Measurements from ENCODE around the gene SNAPC3.

Gene SNAPC3

GRCh38 chr9:15505921-15506320 lies 83.2 kb downstream of the SNAPC3 start:
- Histone ChIP-seq H3K4me3 (ENCODE audit: low read depth, low read length) (no peak overlapping the region), H3K18ac (ENCODE audit: low read length) (no peak overlapping the region), H4K8ac (ENCODE audit: low read depth, low read length) (no peak overlapping the region), H3K9me3 (ENCODE audit: insufficient read depth, low read depth, low read length) (no peaks in the 10 kb centered on the region), H3K23ac (ENCODE audit: low read length) (no peak overlapping the region), H3K9ac (ENCODE audit: low read length) (no peak overlapping the region), H3K4me1 (ENCODE audit: control insufficient read depth in 1 of 2, insufficient read depth in 2 of 2, low read length in 2 of 2) (no peaks in the 10 kb centered on the region), H4K12ac (ENCODE audit: low read depth, low read length) (no peak overlapping the region), H3K36me3 (ENCODE audit: control insufficient read depth in 1 of 2, insufficient read depth in 2 of 2, low read length in 2 of 2) (peaks cover 7% of the 10 kb centered on the region in 2 experiments), H2AFZ (ENCODE audit: insufficient read depth, low read length, poor library complexity) (no peak overlapping the region), H3K27me3 (ENCODE audit: insufficient read depth, low read length) (no peaks in the 10 kb centered on the region), H3K4ac (ENCODE audit: low read depth, low read length) (no peak overlapping the region), H2BK5ac (ENCODE audit: low read depth, low read length, poor library complexity) (no peak overlapping the region), H3K79me2 (ENCODE audit: control insufficient read depth, insufficient read depth, low read length, poor library complexity) (peaks cover 5% of the 10 kb centered on the region), H2AK5ac (ENCODE audit: low read length) (no peak overlapping the region), H3K14ac (ENCODE audit: low read length) (no peak overlapping the region), H3K27ac (ENCODE audit: low read depth, low read length) (no peak overlapping the region), H3K4me2 (ENCODE audit: low read length) (no peak overlapping the region), H3K79me1 (ENCODE audit: low read length) (peaks cover 6% of the 10 kb centered on the region), H2BK120ac (ENCODE audit: insufficient read depth, low read length, poor library complexity) (no peak overlapping the region), H2BK12ac (ENCODE audit: low read length) (no peak overlapping the region), H4K91ac (ENCODE audit: low read depth, low read length) (no peak overlapping the region)
- DNase-seq, result no peak
- no CpG with 5 or more reads among the region's 3 CpGs for WGBS (ENCODE audit: extremely low coverage, insufficient coverage, insufficient read length)

GRCh38 chr9:15509931-15510788 lies 87.5 kb downstream of the SNAPC3 start:
- no peaks in the 10 kb centered on the region for H3K4me1 ChIP-seq (ENCODE audit: control insufficient read depth in 1 of 2, insufficient read depth in 2 of 2, low read length in 2 of 2)
- peak overlapping the region; percentile 88 for H4K91ac ChIP-seq (ENCODE audit: low read depth, low read length)
- H2AFZ ChIP-seq (ENCODE audit: insufficient read depth, low read length, poor library complexity), result peak overlapping the region; percentile 75
- peak overlapping the region; percentile 76 for H4K8ac ChIP-seq (ENCODE audit: low read depth, low read length)
- WGBS (ENCODE audit: extremely low coverage, insufficient coverage, insufficient read length), result no CpG with 5 or more reads among the region's 76 CpGs
- H2BK5ac ChIP-seq (ENCODE audit: low read depth, low read length, poor library complexity), result peak overlapping the region; percentile 91
- H3K23ac ChIP-seq (ENCODE audit: low read length), result no peak overlapping the region
- no peaks in the 10 kb centered on the region for H3K27me3 ChIP-seq (ENCODE audit: insufficient read depth, low read length)
- peak overlapping the region; percentile 97 for H3K4me3 ChIP-seq (ENCODE audit: low read depth, low read length)
- H3K79me2 ChIP-seq (ENCODE audit: control insufficient read depth, insufficient read depth, low read length, poor library complexity), result peaks cover 8% of the 10 kb centered on the region
- H3K4me2 ChIP-seq (ENCODE audit: low read length), result peak overlapping the region; percentile 69
- H3K9ac ChIP-seq (ENCODE audit: low read length), result peak overlapping the region; percentile 50
- peak overlapping the region; percentile 71 for H3K14ac ChIP-seq (ENCODE audit: low read length)
- no peaks in the 10 kb centered on the region for H3K9me3 ChIP-seq (ENCODE audit: insufficient read depth, low read depth, low read length)
- H3K18ac ChIP-seq (ENCODE audit: low read length), result peak overlapping the region; percentile 57
- H4K12ac ChIP-seq (ENCODE audit: low read depth, low read length), result peak overlapping the region; percentile 67
- peaks cover 10% of the 10 kb centered on the region for H3K79me1 ChIP-seq (ENCODE audit: low read length)
- DNase-seq, result peak; percentile 1 to 31
- peaks cover 4% of the 10 kb centered on the region in 2 experiments for H3K36me3 ChIP-seq (ENCODE audit: control insufficient read depth in 1 of 2, insufficient read depth in 2 of 2, low read length in 2 of 2)
- no peak overlapping the region for H2BK12ac ChIP-seq (ENCODE audit: low read length)
- peak overlapping the region; percentile 48 for H3K27ac ChIP-seq (ENCODE audit: low read depth, low read length)
- H3K4ac ChIP-seq (ENCODE audit: low read depth, low read length), result peak overlapping the region; percentile 39
- no peak overlapping the region for H2AK5ac ChIP-seq (ENCODE audit: low read length)
- peak overlapping the region; percentile 81 for H2BK120ac ChIP-seq (ENCODE audit: insufficient read depth, low read length, poor library complexity)

- Histone ChIP-seq H2BK12ac (ENCODE audit: low read length) (peak within 1 kb of the TSS; percentile 80), H3K27ac (ENCODE audit: low read depth, low read length) (peak within 1 kb of the TSS; percentile 48), H2AFZ (ENCODE audit: insufficient read depth, low read length, poor library complexity) (peak within 1 kb of the TSS; percentile 75), H2AK5ac (ENCODE audit: low read length) (no peak within 1 kb of the TSS), H3K79me2 (ENCODE audit: control insufficient read depth, insufficient read depth, low read length, poor library complexity) (peaks cover 8% of the 10 kb centered on the region), H3K14ac (ENCODE audit: low read length) (peak within 1 kb of the TSS; percentile 71), H4K91ac (ENCODE audit: low read depth, low read length) (peak within 1 kb of the TSS; percentile 88), H2BK120ac (ENCODE audit: insufficient read depth, low read length, poor library complexity) (peak within 1 kb of the TSS; percentile 81), H4K8ac (ENCODE audit: low read depth, low read length) (peak within 1 kb of the TSS; percentile 76), H3K4ac (ENCODE audit: low read depth, low read length) (peak within 1 kb of the TSS; percentile 57), H4K12ac (ENCODE audit: low read depth, low read length) (peak within 1 kb of the TSS; percentile 67), H3K4me1 (ENCODE audit: control insufficient read depth in 1 of 2, insufficient read depth in 2 of 2, low read length in 2 of 2) (no peaks in the 10 kb centered on the region), H3K23ac (ENCODE audit: low read length) (no peak within 1 kb of the TSS), H3K18ac (ENCODE audit: low read length) (peak within 1 kb of the TSS; percentile 88), H3K9me3 (ENCODE audit: insufficient read depth, low read depth, low read length) (no peaks in the 10 kb centered on the region), H3K4me2 (ENCODE audit: low read length) (peak within 1 kb of the TSS; percentile 69), H3K27me3 (ENCODE audit: insufficient read depth, low read length) (no peaks in the 10 kb centered on the region), H3K79me1 (ENCODE audit: low read length) (peaks cover 10% of the 10 kb centered on the region), H3K9ac (ENCODE audit: low read length) (peak within 1 kb of the TSS; percentile 90), H2BK5ac (ENCODE audit: low read depth, low read length, poor library complexity) (peak within 1 kb of the TSS; percentile 91), H3K36me3 (ENCODE audit: control insufficient read depth in 1 of 2, insufficient read depth in 2 of 2, low read length in 2 of 2) (peaks cover 2 to 4% of the 10 kb centered on the region in 2 experiments), H3K4me3 (ENCODE audit: low read depth, low read length) (peak within 1 kb of the TSS; percentile 97)
- no CpG with 5 or more reads among the region's 72 CpGs for WGBS (ENCODE audit: extremely low coverage, insufficient coverage, insufficient read length)
- peak; percentile 61 to 80 for DNase-seq
Observed at GRCh38 chr9:15510789-15511575, 88.3 kb downstream of the SNAPC3 start, which contains the start of gene PSIP1. Gene PSIP1, minus strand, starts transcription at chr9:15510970. Its CDS starts 782 bp downstream, at chr9:15510188.
